ENCODE data around the gene BCAN.
A peak's percentile ranks its signal among the peaks of the same experiment; 100 is the strongest.

BCAN gene

DNA sequence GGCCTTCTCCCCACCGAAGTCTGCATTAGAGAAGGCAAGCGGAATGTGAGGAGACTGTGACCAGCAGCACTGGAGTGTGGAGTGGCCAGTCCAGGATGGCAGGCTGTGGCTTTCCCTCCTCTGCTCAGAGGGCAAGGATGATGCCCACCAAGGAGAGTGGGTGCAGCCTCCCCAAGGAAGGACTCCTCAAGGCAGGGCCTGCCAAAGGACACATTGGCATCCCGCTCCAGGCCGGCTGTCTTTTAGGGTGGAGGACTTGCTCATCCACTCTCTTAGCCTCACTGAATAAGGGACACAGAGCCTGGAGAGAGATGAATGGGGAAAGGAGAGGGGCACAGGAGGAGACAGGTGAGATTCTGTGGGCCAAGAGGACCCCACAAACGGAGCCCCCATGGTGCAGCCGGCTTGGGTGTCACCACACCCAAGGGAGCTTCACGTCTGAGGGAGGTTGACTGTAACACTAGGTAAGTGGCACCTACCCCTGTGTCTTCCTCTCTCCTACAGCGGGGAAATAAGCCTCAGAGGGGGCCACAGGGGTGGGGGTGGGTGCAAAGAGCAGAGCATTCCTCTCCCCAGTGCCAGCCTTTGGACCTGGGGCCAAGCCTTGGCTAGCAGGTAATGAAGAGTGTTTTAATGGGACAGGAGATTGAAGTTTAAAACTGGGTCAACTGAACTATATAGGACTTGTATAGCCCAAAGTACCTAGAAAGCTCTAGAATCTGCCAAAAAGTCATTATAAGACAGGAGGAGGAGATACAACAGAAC is 39.5 kb downstream of the BCAN start:
- DNase-seq = no peak

GRCh38 chr1:156682166-156682890 is 40.4 kb downstream of the BCAN start:
- DNase-seq = no peak

- no peak for DNase-seq
Measured at GRCh38 chr1:156684227-156684782, 42.4 kb downstream of the BCAN start.

GRCh38 chr1:156689035-156689952 is 47.4 kb downstream of the BCAN start:
- peak; percentile 93 for DNase-seq

GRCh38 chr1:156689953-156690674 is 48.2 kb downstream of the BCAN start:
- no peak for DNase-seq

DNA sequence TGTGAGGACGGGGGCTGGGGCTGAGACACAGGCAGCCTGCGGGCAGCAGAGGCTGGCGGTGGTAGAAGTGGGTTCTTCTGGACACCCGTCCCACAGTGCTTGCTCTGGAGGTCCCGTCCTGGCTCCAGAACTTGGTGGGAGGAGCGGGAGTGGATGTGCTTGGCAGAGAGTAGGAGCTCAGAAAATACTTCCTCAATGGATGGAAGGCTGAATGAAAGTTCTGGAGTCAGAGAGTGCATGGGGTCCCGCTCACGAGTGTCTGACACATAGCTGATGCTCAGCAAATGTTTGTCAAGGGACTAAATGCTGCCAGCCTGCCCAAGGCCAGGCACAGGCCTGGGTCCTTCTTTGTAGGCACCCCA is 48.7 kb downstream of the BCAN start:
- no peak for DNase-seq

- no peak for DNase-seq
Measured at GRCh38 chr1:156691191-156691590, 49.3 kb downstream of the BCAN start.

DNA sequence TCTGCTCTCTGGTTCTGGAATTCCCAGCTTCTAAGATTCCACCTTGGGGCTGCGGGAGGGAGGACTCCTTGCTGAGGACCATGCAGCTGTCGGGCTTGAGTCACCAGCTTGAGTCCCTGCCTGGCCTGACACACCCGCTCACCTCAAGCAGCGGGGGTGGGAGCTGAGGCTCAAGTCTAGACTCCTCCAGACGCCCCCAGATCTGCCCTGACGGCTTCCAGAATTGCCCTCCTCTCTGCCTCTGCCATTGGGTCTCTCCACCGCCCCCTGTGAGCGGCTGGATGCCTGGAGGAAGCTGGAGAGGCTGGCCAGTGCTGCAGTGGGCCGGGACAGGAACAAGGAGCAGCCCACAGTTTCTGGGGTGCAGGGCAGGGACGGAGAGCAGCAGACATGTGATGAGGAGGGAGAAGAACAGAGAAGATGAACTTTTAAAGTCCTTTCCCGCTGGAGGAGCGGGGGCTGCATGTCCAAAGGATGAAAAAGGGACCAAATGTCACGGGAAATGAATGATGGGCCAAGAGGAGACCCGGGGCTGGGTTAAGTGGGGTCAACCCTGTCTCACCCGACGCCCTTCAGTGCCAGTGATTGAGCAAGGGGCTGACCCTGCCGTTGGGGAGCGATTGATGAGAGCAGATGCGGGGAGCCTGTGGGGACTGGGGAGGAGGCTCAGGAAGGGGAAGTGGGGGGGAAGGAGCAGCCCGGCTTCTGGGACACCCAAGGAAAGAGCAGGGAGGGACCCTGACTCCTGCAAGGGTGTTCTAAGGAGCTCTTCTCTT is 49.9 kb downstream of the BCAN start:
- no peak for DNase-seq

- no peak for DNase-seq
Measured at GRCh38 chr1:156692441-156692924, 50.6 kb downstream of the BCAN start.

DNA sequence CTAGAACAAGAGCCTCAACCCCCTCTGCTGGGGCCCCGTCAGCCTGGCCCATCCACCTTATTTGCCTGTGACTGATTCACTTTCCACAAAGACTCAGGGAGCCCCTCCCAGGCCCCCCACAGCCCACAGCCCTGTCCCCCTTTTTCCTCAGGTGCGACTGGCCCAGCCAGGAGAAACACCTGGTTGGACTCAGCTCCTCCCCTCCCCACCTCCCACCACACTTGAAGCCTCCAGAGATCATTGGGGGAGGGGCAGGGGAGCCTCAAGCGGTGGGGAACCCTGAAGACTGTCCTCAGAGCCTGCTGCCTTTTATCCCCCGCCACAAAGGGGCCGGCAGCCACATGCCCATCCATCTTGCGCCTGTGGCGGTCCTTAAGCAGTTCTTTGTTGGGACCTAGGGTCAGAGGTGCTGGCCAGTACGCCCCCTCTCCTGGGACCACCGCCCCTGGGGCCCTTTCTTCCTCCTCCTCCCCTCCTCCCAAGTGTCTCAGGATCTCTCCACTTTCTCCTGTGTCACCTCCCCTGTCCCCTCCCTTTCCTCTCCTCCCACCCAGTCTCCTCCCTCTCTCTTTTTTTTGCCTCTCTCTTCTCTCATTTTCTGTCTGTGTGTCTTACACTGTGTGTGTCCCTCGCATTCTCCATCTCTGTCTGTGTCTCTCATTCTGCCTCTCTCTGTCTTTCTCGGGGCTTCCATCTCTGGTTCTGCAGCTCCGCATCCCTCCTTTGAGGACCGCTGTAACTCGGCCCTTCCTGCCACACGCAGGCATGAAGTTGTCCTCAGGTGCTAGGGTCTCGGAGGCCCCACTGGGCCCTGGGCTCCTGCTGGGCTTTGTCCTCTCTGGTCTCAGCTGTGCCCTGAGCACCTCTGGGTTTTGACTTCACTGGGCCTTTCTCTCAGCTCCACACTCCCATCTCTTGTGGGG is 51.3 kb downstream of the BCAN start:
- peak; percentile 57 for DNase-seq

- no peak for DNase-seq
Measured at GRCh38 chr1:156693848-156694689, 52.2 kb downstream of the BCAN start.

DNA sequence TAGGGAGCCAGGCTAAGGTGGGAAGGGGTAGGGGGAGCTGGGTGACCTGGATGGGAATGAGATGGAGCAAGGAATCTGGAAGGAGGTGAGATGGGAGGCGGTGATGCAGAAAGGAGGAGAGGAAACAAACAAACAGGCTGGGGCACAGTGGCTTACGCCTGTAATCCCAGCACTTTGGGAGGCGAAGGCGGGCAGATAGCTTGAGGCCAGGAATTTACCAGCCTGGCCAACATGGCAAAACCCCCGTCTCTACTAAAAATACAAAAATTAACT is 52.7 kb downstream of the BCAN start:
- no peak for DNase-seq

- no peak for DNase-seq
Measured at GRCh38 chr1:156696755-156697154, 54.8 kb downstream of the BCAN start.

DNA sequence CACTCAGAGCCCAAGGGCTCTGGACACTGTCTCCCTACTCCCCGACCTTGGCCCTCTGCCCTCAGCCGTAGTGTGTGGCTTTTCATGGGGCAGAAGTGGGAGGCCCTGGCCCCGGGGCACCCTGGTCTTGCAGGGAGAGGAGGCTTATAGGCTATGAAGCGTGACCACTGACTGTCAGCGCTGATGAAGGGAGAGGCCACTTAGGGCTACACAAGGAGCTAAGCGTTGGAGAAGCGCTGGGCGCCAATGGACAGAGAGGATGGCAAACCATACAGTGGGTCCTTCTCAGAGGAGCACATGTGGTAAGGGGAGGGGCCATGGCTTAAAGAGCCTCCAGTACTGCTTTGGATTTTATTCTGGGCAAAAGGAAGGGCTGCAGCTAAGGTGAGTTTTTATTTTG is 55.6 kb downstream of the BCAN start:
- no peak for DNase-seq

DNA sequence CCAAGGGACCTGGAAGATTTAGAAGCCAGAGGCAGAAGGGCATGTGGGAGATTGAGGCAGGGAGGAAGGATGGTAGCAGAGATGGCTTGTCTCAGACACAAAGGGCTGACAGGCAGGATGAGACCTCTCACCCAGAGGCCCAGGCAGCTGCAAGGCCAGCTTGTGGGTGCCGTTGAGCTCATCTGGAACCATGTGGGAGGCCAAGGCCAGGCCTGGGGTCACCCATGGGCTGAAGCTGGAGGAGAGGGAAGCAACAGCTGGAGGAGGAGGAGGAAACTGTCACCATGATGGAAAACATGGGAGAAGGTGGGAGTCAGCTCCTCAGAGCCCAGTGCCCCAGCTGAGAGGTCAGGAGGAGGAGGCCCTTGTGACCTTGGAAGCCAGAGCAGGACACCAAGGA is 57.1 kb downstream of the BCAN start:
- no peak for DNase-seq

- no peak for DNase-seq
Measured at GRCh38 chr1:156700736-156701531, 59.0 kb downstream of the BCAN start.

DNA sequence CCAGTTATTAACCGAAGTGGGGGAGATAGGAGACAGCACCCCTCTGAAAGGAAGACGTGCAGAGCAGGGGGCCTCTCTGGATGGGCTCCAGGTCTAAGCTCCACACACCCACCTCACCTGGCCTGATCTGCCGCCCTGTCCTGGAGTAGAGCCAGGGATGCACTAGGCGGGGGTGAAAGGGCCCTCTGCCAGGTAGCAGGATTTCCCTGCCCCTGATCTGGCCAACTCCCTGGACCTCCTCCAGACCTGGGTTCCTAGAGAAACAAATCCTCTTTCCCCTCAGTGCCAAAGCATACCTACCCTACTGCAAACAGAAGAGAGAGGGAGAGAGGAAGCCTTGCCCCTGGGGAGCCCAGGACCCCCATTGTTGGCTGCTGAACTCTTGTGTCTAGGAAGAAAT is 61.4 kb downstream of the BCAN start:
- no peak for DNase-seq

GRCh38 chr1:156703741-156704140 is 61.8 kb downstream of the BCAN start:
- no peak for DNase-seq
